Measurements from ENCODE around the gene TSPAN11. TPM values are rescaled to one million over a fixed set of nuclear protein-coding genes. Genes with fewer than 3 reads are reported as not detected.
A peak's percentile ranks its signal among the peaks of the same experiment; 100 is the strongest.
"Not testable (repeated sequence)": the region's sequence is repeated elsewhere in the genome, so short reads cannot be mapped to it uniquely, and the experiment has no call there.

The TSPAN11 gene
- polyA plus RNA-seq, 1 donor, result 8.4 TPM

GRCh38 chr12:30888241-30888640 lies 38.3 kb upstream of the TSPAN11 start:
- Histone ChIP-seq H3K27ac (ENCODE audit: low read length) (no peak overlapping the region), H3K9me3 (ENCODE audit: control insufficient read depth, low read depth, low read length) (no peaks in the 10 kb centered on the region), H3K4me3 (ENCODE audit: low read length) (no peak overlapping the region), H3K36me3 (ENCODE audit: control insufficient read depth, insufficient read depth, low read length) (no peaks in the 10 kb centered on the region), H3K4me1 (ENCODE audit: control insufficient read depth, insufficient read depth, low read length) (no peaks in the 10 kb centered on the region), H3K27me3 (ENCODE audit: control insufficient read depth, insufficient read depth, low read length) (no peaks in the 10 kb centered on the region)
- DNase-seq, result no peak

GRCh38 chr12:30894531-30894930 lies 32.0 kb upstream of the TSPAN11 start:
- DNase-seq; H3K27ac ChIP-seq (ENCODE audit: low read length): not testable (repeated sequence)
- WGBS (ENCODE audit: insufficient coverage, low lambda C conversion rate), result no CpG with 5 or more reads among the region's 9 CpGs

DNA sequence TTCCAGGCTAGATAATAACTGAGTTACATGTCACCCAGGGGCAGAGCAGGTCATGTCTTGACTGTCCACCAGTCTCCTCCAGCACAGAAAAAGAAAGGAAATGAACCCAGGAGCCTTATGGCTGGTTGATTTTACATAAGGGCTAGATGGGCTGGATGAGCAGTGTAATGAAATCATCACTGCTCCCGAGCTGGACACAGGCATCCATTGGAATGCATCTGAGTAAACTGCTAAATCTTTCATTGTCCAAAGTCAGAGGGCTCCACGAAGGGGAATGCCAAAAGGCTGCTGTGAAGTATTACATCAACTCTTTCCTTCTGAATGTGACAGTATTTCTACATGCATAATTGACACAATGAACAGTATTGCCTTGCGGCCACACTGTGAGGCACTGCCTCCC lies 30.1 kb upstream of the TSPAN11 start:
- no peaks in the 10 kb centered on the region for H3K36me3 ChIP-seq (ENCODE audit: control insufficient read depth, insufficient read depth, low read length)
- no peaks in the 10 kb centered on the region for H3K27me3 ChIP-seq (ENCODE audit: control insufficient read depth, insufficient read depth, low read length)
- H3K4me1 ChIP-seq (ENCODE audit: control insufficient read depth, insufficient read depth, low read length), result no peaks in the 10 kb centered on the region
- no peak for DNase-seq
- no peak overlapping the region for H3K27ac ChIP-seq (ENCODE audit: low read length)
- H3K9me3 ChIP-seq (ENCODE audit: control insufficient read depth, low read depth, low read length), result no peaks in the 10 kb centered on the region
- no peak overlapping the region for H3K4me3 ChIP-seq (ENCODE audit: low read length)
- WGBS (ENCODE audit: insufficient coverage, low lambda C conversion rate), result no CpG with 5 or more reads among the region's 3 CpGs

More at GRCh38 chr12:30894531-30894930, 32.0 kb upstream of the TSPAN11 start:
- not testable (repeated sequence) for H3K27me3 ChIP-seq (ENCODE audit: control insufficient read depth, insufficient read depth, low read length); H3K9me3 ChIP-seq (ENCODE audit: control insufficient read depth, low read depth, low read length); H3K4me3 ChIP-seq (ENCODE audit: low read length); H3K36me3 ChIP-seq (ENCODE audit: control insufficient read depth, insufficient read depth, low read length); H3K4me1 ChIP-seq (ENCODE audit: control insufficient read depth, insufficient read depth, low read length)

DNA sequence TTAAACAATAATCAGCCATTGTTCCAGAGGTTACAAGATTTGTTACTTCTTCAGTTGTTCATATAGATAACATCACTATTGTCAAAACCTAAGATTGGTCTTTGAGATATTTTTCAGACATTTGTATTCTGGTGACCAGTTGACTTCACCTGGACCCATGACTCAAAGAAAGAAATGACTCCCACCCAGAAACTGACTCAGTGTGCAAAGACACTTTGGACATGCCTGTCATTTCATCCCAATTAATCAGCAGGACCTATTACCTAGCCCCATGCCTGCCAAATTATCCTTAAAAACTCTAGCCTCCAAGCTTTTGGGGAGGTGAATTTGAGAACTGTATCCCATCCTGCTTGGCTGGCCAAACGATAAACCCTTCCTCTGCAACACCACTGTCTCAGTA lies 27.7 kb upstream of the TSPAN11 start:
- H3K4me3 ChIP-seq (ENCODE audit: low read length), result no peak overlapping the region
- H3K27me3 ChIP-seq (ENCODE audit: control insufficient read depth, insufficient read depth, low read length), result no peaks in the 10 kb centered on the region
- H3K27ac ChIP-seq (ENCODE audit: low read length), result no peak overlapping the region
- no peaks in the 10 kb centered on the region for H3K4me1 ChIP-seq (ENCODE audit: control insufficient read depth, insufficient read depth, low read length)
- H3K9me3 ChIP-seq (ENCODE audit: control insufficient read depth, low read depth, low read length), result no peaks in the 10 kb centered on the region
- no CpG with 5 or more reads among the region's 1 CpG for WGBS (ENCODE audit: insufficient coverage, low lambda C conversion rate)
- H3K36me3 ChIP-seq (ENCODE audit: control insufficient read depth, insufficient read depth, low read length), result no peaks in the 10 kb centered on the region
- no peak for DNase-seq

DNA sequence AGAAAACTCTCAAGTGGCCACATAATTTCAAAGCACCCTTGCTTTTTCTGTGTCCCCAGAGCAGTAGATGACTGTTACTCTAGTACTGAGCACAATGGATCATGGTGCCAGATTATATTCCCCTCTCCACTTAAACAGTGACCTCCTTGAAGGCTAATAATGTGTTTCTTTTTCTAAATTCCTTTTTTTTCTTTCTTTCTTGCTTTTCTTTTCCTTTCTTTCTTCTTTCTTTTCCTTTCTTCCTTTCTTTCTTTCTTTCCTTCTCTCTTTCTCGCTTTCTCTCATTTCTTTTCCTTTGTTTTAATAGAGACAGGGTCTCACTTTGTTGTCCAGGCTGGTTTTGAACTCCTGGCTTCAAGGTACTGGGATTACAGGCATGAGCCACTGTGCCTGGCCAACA lies 26.2 kb upstream of the TSPAN11 start:
- Histone ChIP-seq H3K9me3 (ENCODE audit: control insufficient read depth, low read depth, low read length) (no peaks in the 10 kb centered on the region), H3K36me3 (ENCODE audit: control insufficient read depth, insufficient read depth, low read length) (no peaks in the 10 kb centered on the region), H3K27me3 (ENCODE audit: control insufficient read depth, insufficient read depth, low read length) (no peaks in the 10 kb centered on the region), H3K4me1 (ENCODE audit: control insufficient read depth, insufficient read depth, low read length) (no peaks in the 10 kb centered on the region), H3K27ac (ENCODE audit: low read length) (no peak overlapping the region), H3K4me3 (ENCODE audit: low read length) (no peak overlapping the region)
- WGBS (ENCODE audit: insufficient coverage, low lambda C conversion rate), result 93% methylated on average over 1 of the region's 1 CpG
- no peak for DNase-seq

GRCh38 chr12:30902001-30902400 lies 24.5 kb upstream of the TSPAN11 start:
- no peaks in the 10 kb centered on the region for H3K9me3 ChIP-seq (ENCODE audit: control insufficient read depth, low read depth, low read length)
- 65% methylated on average over 1 of the region's 3 CpGs for WGBS (ENCODE audit: insufficient coverage, low lambda C conversion rate)
- DNase-seq, result no peak
- no peaks in the 10 kb centered on the region for H3K27me3 ChIP-seq (ENCODE audit: control insufficient read depth, insufficient read depth, low read length)
- H3K4me1 ChIP-seq (ENCODE audit: control insufficient read depth, insufficient read depth, low read length), result no peaks in the 10 kb centered on the region
- no peaks in the 10 kb centered on the region for H3K36me3 ChIP-seq (ENCODE audit: control insufficient read depth, insufficient read depth, low read length)
- H3K27ac ChIP-seq (ENCODE audit: low read length), result no peak overlapping the region
- H3K4me3 ChIP-seq (ENCODE audit: low read length), result no peak overlapping the region

DNA sequence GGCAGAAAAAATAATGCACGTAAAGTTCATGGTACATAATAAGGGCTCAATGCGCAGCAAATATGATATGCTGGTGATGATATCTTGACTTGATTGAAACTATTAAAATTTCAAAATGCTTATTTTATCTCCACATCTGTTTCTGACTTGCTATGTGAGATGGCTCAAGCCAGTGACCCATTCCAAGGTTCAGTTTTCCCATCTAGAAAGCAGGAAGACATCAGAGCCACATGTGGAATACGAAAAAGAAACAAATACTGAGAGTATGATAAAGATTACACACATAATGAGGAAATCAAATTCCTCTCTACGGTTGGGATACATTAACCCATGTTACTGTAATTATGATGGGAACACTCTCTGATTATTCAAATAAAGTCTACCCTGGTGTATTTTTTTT lies 24.0 kb upstream of the TSPAN11 start:
- no peak overlapping the region for H3K4me3 ChIP-seq (ENCODE audit: low read length)
- no peaks in the 10 kb centered on the region for H3K27me3 ChIP-seq (ENCODE audit: control insufficient read depth, insufficient read depth, low read length)
- H3K36me3 ChIP-seq (ENCODE audit: control insufficient read depth, insufficient read depth, low read length), result no peaks in the 10 kb centered on the region
- H3K4me1 ChIP-seq (ENCODE audit: control insufficient read depth, insufficient read depth, low read length), result no peaks in the 10 kb centered on the region
- H3K9me3 ChIP-seq (ENCODE audit: control insufficient read depth, low read depth, low read length), result no peaks in the 10 kb centered on the region
- 100% methylated on average over 2 of the region's 4 CpGs for WGBS (ENCODE audit: insufficient coverage, low lambda C conversion rate)
- no peak overlapping the region for H3K27ac ChIP-seq (ENCODE audit: low read length)
- DNase-seq, result no peak

- WGBS (ENCODE audit: insufficient coverage, low lambda C conversion rate), result no CpG with 5 or more reads among the region's 6 CpGs
- no peaks in the 10 kb centered on the region for H3K27me3 ChIP-seq (ENCODE audit: control insufficient read depth, insufficient read depth, low read length)
- no peaks in the 10 kb centered on the region for H3K4me1 ChIP-seq (ENCODE audit: control insufficient read depth, insufficient read depth, low read length)
- no peaks in the 10 kb centered on the region for H3K9me3 ChIP-seq (ENCODE audit: control insufficient read depth, low read depth, low read length)
- no peak overlapping the region for H3K4me3 ChIP-seq (ENCODE audit: low read length)
- H3K36me3 ChIP-seq (ENCODE audit: control insufficient read depth, insufficient read depth, low read length), result no peaks in the 10 kb centered on the region
- DNase-seq, result no peak
- H3K27ac ChIP-seq (ENCODE audit: low read length), result no peak overlapping the region
Observed at GRCh38 chr12:30905463-30906009, 21.0 kb upstream of the TSPAN11 start.

GRCh38 chr12:30908076-30908721 lies 18.3 kb upstream of the TSPAN11 start:
- H3K27ac ChIP-seq (ENCODE audit: low read length), result no peak overlapping the region
- 94% methylated on average over 3 of the region's 4 CpGs for WGBS (ENCODE audit: insufficient coverage, low lambda C conversion rate)

GRCh38 chr12:30908722-30909348 lies 17.7 kb upstream of the TSPAN11 start:
- no peaks in the 10 kb centered on the region for H3K27me3 ChIP-seq (ENCODE audit: control insufficient read depth, insufficient read depth, low read length)
- DNase-seq, result no peak
- no peak overlapping the region for H3K4me3 ChIP-seq (ENCODE audit: low read length)
- no peaks in the 10 kb centered on the region for H3K36me3 ChIP-seq (ENCODE audit: control insufficient read depth, insufficient read depth, low read length)
- no peaks in the 10 kb centered on the region for H3K9me3 ChIP-seq (ENCODE audit: control insufficient read depth, low read depth, low read length)
- H3K27ac ChIP-seq (ENCODE audit: low read length), result peak overlapping the region; percentile 1
- H3K4me1 ChIP-seq (ENCODE audit: control insufficient read depth, insufficient read depth, low read length), result no peaks in the 10 kb centered on the region
- no CpG with 5 or more reads among the region's 3 CpGs for WGBS (ENCODE audit: insufficient coverage, low lambda C conversion rate)

More at GRCh38 chr12:30908076-30908721, 18.3 kb upstream of the TSPAN11 start:
- no peaks in the 10 kb centered on the region for H3K27me3 ChIP-seq (ENCODE audit: control insufficient read depth, insufficient read depth, low read length)
- H3K4me1 ChIP-seq (ENCODE audit: control insufficient read depth, insufficient read depth, low read length), result no peaks in the 10 kb centered on the region
- DNase-seq, result no peak
- H3K4me3 ChIP-seq (ENCODE audit: low read length), result no peak overlapping the region
- H3K9me3 ChIP-seq (ENCODE audit: control insufficient read depth, low read depth, low read length), result no peaks in the 10 kb centered on the region
- no peaks in the 10 kb centered on the region for H3K36me3 ChIP-seq (ENCODE audit: control insufficient read depth, insufficient read depth, low read length)
